IPS DF 4.7 (cell line): Measurements from ENCODE around the gene KIF25.
A peak's percentile ranks its signal among the peaks of the same experiment; 100 is the strongest.

Source experiments
- DNase-seq: peaks from one replicate; pipeline ENCODE4 v3.0.0-alpha.2; 2013; ENCODE audit warnings: low spot score; ENCODE audit errors: extremely low read depth

KIF25 gene

DNA sequence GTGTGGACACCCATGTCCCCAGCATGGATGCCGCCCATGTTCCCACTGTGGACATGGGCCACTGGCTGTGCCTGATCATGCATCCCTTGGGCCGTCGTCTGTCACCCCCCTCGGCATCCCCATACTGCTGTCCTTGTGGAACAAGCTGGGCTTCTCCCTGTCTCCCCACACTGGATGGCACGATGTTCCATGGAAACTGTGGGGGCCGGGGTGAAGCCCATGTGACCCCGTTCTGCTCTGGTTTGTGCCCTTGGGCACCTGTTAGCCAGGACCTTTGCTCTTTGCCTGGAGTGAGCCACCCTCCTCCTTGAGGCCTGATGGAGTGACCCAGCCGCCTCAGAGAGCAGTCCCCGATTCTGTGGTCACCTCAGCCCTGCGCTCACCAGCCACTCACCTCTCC, 89.1 kb downstream of the KIF25 start:
- DNase-seq: no peak

DNA sequence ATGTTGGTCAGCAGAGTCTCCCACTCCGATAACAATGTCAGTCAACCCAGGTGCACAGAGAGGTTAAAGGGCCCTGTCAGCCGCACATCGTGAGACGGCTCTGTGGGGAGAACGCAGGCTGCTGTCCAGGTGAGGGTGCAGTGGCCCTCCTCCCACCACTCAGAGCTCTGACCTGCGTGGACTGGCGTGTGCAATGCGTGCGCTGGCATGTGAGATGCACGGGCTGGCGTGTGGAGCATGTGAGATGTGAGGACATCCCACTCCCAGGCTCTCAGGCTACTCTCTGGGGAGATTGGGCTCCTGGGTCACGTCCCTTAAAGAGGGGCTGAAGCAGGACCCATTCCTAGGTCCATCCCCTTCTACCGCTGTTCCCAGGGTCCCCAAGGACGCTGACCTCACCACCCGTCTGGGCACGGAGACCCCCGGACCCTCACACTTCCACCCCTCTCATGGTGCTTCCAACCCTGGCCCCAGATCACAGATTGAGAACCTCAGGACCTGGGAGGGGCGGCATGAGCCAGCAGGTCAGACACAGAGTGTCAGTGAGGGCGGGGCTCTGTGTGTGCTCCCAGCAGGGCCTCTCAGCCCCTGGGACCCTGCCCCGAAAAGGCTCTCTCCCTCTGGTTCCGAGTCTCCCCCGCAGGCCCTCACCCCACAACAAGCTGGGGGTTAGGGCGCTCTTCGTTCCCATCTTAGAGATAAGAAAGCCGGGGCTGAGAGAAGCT, 90.1 kb downstream of the KIF25 start:
- DNase-seq: no peak

- DNase-seq: peak; percentile 5
Observed at GRCh38 chr6:168088161-168089053, 90.9 kb downstream of the KIF25 start.

DNA sequence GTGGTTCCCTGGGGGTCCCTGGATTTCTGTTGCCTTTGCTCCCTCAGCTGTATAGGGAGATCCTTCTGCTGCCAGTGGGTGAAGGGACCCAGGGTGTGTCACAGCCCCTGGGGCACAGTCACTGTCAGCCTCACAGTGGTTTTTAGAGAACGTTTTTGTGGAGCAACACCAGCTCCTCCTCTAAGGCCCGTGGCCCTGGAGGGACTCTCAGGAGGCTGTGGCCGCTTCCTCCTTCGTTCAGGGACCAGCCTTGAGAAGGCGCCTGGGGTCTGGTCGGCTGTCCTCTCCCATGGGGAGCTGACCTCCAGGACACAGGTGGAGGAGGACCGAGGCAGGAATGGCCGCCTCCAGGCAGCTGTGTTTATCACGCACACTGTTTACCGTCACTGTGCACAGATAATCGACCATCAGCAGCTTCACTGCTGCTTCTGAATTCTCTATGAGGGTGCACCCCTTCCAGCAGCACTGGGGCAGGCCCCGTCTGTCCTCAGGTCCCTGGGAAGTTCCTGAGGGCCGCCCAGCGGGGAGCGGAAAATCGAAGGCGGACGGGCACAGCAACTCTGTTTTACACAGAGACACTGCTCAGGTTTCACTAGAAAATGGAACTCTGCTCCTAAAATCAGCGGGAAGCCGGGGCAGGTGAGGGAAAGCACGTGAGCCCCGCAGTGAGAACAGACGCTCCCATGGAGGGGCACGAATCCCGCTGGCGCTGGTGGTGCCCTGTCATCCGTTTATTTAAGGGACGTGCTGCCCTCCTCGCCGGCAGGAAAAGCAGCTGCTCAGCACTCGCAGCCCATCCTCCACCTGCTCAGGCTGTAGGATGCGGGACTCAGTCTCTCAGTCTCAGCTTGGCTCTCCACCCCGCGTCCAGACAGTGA, 92.0 kb downstream of the KIF25 start:
- DNase-seq: no peak

GRCh38 chr6:168090064-168090690, 92.7 kb downstream of the KIF25 start:
- no peak for DNase-seq

DNA sequence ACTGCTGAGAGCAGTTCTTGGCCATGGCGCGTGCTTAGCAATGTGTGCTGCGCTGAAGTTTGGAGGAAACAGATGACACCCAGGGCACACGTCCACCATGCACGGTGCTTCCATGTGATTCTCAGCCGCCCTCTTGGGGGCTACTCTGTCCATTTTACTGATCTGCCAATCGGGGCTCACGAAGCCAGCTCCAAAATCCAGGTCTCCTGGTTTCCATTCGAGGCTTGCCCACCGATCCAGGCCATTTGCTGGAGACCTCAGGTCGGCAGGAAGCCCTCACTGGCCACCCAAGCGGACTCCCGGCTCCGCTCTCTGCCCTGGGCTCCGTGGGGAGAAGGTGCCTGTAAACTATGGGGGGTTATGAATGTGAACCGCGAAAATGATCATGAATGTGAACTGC, 93.2 kb downstream of the KIF25 start:
- DNase-seq: no peak

DNA sequence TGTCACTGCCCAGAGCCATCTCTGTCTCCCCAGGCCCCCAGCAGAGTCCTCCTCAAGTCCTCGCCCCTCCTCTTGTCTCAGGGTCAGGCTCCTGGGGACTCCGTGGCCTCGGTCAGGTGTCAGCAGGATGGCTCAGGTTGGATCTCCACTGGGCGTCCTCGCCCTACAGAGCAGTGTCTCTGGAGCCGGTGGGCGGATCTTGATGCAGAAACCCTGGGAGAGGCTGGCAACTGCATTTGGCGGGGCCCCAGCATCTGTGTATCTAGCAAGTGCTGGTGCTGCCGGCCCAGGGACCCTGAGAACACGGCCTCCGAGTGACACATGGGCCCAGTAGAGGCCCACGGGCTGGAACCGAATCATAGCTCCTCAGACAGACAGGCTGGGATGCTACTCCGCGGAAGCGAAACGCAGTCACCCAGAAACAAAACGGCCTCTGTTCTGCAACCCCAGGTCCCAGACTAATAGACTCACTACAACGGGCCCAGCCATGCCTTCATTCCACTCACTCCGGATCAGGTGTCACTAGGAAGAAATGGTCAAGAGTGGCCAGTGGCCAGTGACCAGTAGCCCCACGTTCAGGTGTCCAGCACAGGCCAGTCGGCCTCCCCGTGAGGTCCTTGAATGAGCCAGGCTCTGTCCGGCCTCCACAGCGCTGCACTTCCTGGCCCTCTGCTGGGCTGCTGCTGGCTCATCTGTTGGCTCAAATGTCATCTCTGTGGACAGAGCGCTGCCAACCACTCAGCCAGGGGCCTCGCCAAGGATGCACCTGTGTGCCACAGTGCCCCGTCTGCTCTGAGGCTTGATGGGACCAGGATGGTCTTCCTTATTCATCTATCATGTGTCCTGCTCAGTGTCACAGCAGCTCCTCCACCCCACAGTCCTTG, 94.2 kb downstream of the KIF25 start:
- no peak for DNase-seq

GRCh38 chr6:168092541-168092940, 95.1 kb downstream of the KIF25 start:
- DNase-seq: no peak

DNA sequence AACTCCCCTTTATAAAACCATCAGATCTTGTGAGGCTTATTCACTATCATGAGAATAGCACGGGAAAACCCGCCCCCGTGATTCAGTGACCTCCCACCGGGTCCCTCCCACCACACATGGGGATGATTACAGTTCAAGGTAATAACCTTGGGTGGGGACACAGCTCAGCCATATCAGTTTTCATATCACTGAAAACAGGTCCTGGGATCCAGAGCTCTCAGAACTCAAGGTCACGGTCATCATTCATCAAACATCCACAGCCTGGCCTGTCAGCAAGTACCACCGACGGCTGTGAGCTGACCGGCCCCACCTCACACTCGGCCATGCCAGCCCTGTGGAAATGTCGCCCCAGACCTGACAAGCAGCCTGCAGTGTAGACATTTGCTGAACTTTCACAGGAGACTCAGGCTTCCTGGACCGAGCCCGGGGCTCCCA, 95.6 kb downstream of the KIF25 start:
- no peak for DNase-seq

- no peak for DNase-seq
Observed at GRCh38 chr6:168093634-168094033, 96.2 kb downstream of the KIF25 start.
